ENCODE results near the gene CST9. TPM values are rescaled to one million over a fixed set of nuclear protein-coding genes. Genes with fewer than 3 reads are reported as not detected.

CST9 gene
- total RNA-seq, 2 experiments from 2014 or later = not detected

GRCh38 chr20:23570178-23570760 is 35.4 kb downstream of the CST9 start:
- POLR2A ChIA-PET = no interaction called here
- H3K27me3 Mint-ChIP-seq = peaks cover 15% of the 10 kb centered on the region
- no peak for DNase-seq
- no peak for TF ChIP-seq CTCF (IDR thresholded peaks at IDR 0.05)
- no peak overlapping the region for H3K27ac Mint-ChIP-seq
- no peak overlapping the region for H3K27ac ChIP-seq (ENCODE audit: low read depth in 1 of 2, low read length in 2 of 2)
- CTCF ChIA-PET = no interaction called here
- no peak overlapping the region for H3K4me3 ChIP-seq (ENCODE audit: low read length)
- no peak for ATAC-seq (ENCODE audit: poor library complexity)
- no peak overlapping the region for H3K4me3 Mint-ChIP-seq
- intact Hi-C loops (cut with DNase I, micrococcal nuclease) = no loop called here
- H3K27me3 ChIP-seq (ENCODE audit: control insufficient read depth in 1 of 2, insufficient read depth in 2 of 2, low read length in 2 of 2) = no peaks in the 10 kb centered on the region
- no peaks in the 10 kb centered on the region for H3K9me3 ChIP-seq (ENCODE audit: control insufficient read depth in 1 of 2, insufficient read depth in 1 of 2, low read length in 2 of 2)
- H3K4me1 Mint-ChIP-seq (ENCODE audit: low read depth) = no peaks in the 10 kb centered on the region
- no peaks in the 10 kb centered on the region for H3K36me3 Mint-ChIP-seq (ENCODE audit: low read depth)
- H3K36me3 ChIP-seq (ENCODE audit: insufficient read depth, low read length) = no peaks in the 10 kb centered on the region
- H3K4me1 ChIP-seq (ENCODE audit: insufficient read depth, low read length) = no peaks in the 10 kb centered on the region
- H3K9me3 Mint-ChIP-seq = no peaks in the 10 kb centered on the region

GRCh38 chr20:23569570-23569969 is 36.1 kb downstream of the CST9 start:
- no peaks in the 10 kb centered on the region for H3K27me3 ChIP-seq (ENCODE audit: control insufficient read depth in 1 of 2, insufficient read depth in 2 of 2, low read length in 2 of 2)
- Mint-ChIP-seq H3K4me3 (no peak overlapping the region), H3K9me3 (no peaks in the 10 kb centered on the region), H3K27ac (no peak overlapping the region), H3K4me1 (ENCODE audit: low read depth) (no peaks in the 10 kb centered on the region), H3K27me3 (peaks cover 15% of the 10 kb centered on the region), H3K36me3 (ENCODE audit: low read depth) (no peaks in the 10 kb centered on the region)
- no peak overlapping the region for H3K27ac ChIP-seq (ENCODE audit: low read depth in 1 of 2, low read length in 2 of 2)
- ATAC-seq (ENCODE audit: poor library complexity) = no peak
- no peak overlapping the region for H3K4me3 ChIP-seq (ENCODE audit: low read length)
- intact Hi-C loops (cut with DNase I, micrococcal nuclease) = no loop called here
- no peaks in the 10 kb centered on the region for H3K36me3 ChIP-seq (ENCODE audit: insufficient read depth, low read length)
- H3K4me1 ChIP-seq (ENCODE audit: insufficient read depth, low read length) = no peaks in the 10 kb centered on the region
- ChIA-PET CTCF (no interaction called here), POLR2A (no interaction called here)
- no peak for DNase-seq
- no peak for TF ChIP-seq CTCF (IDR thresholded peaks at IDR 0.05)
- H3K9me3 ChIP-seq (ENCODE audit: control insufficient read depth in 1 of 2, insufficient read depth in 1 of 2, low read length in 2 of 2) = no peaks in the 10 kb centered on the region

- DNase-seq (no peak), ATAC-seq (ENCODE audit: poor library complexity) (no peak)
- Mint-ChIP-seq H3K4me1 (ENCODE audit: low read depth) (no peaks in the 10 kb centered on the region), H3K36me3 (ENCODE audit: low read depth) (no peaks in the 10 kb centered on the region), H3K4me3 (no peak overlapping the region), H3K9me3 (no peaks in the 10 kb centered on the region), H3K27me3 (peaks cover 15% of the 10 kb centered on the region), H3K27ac (no peak overlapping the region)
- ChIA-PET POLR2A (no interaction called here), CTCF (no interaction called here)
- H3K9me3 ChIP-seq (ENCODE audit: control insufficient read depth in 1 of 2, insufficient read depth in 1 of 2, low read length in 2 of 2) = no peaks in the 10 kb centered on the region
- intact Hi-C loops (cut with DNase I, micrococcal nuclease) = no loop called here
- no peak overlapping the region for H3K27ac ChIP-seq (ENCODE audit: low read depth in 1 of 2, low read length in 2 of 2)
- H3K27me3 ChIP-seq (ENCODE audit: control insufficient read depth in 1 of 2, insufficient read depth in 2 of 2, low read length in 2 of 2) = peaks cover 0 to 3% of the 10 kb centered on the region in 2 experiments
- no peak for TF ChIP-seq CTCF (IDR thresholded peaks at IDR 0.05)
- H3K36me3 ChIP-seq (ENCODE audit: insufficient read depth, low read length) = no peaks in the 10 kb centered on the region
- no peak overlapping the region for H3K4me3 ChIP-seq (ENCODE audit: low read length)
- H3K4me1 ChIP-seq (ENCODE audit: insufficient read depth, low read length) = no peaks in the 10 kb centered on the region
Observed at GRCh38 chr20:23568971-23569330, 36.8 kb downstream of the CST9 start.

Data from CD4-positive, alpha-beta T cell (primary cell).